Neural cell (in vitro differentiated cells): ENCODE measurements around the gene ENOX1. TPM values are rescaled to one million over a fixed set of nuclear protein-coding genes. Genes with fewer than 3 reads are reported as not detected.

Source experiments
- H2AFZ ChIP-seq: fragments of 200-600, 300-800 bp; sonication (generic), shearing (Covaris generic); 2 replicates; pipeline ENCODE4 v1.6.0; 2014; ENCODE audit warnings: low read depth, mild to moderate bottlenecking, antibody characterized with exemption, low read length, moderate library complexity
- H3F3A ChIP-seq: fragments of 200-600 bp; shearing (Covaris generic); 2 replicates; pipeline ENCODE4 v1.6.1; 2016; ENCODE audit warnings: mild to moderate bottlenecking, moderate library complexity, mixed read lengths, antibody characterized with exemption, low read length; ENCODE audit not compliant: insufficient read depth, poor library complexity, severe bottlenecking
- H3K27ac ChIP-seq: fragments of 200-600, 300-800 bp; sonication (generic), shearing (Covaris generic); 2 replicates; pipeline ENCODE4 v1.5.1; 2014; ENCODE audit warnings: mild to moderate bottlenecking, low read length, moderate library complexity
- H3K27me3 ChIP-seq: fragments of 300-800, 200-600 bp; sonication (generic), shearing (Covaris generic); 2 replicates; pipeline ENCODE4 v1.6.0; 2014; ENCODE audit warnings: mild to moderate bottlenecking, low read depth, low read length, moderate library complexity; ENCODE audit not compliant: insufficient read depth
- H3K36me3 ChIP-seq: fragments of 300-800, 200-600 bp; sonication (generic), shearing (Covaris generic); 2 replicates; pipeline ENCODE4 v1.5.1; 2014; ENCODE audit warnings: mild to moderate bottlenecking, antibody characterized with exemption, low read length, moderate library complexity; ENCODE audit not compliant: insufficient read depth
- H3K4me2 ChIP-seq: fragments of 300-800, 200-600 bp; sonication (generic), shearing (Covaris generic); 2 replicates; pipeline ENCODE4 v1.6.0; 2014; ENCODE audit warnings: mild to moderate bottlenecking, low read length
- H3K4me3 ChIP-seq: fragments of 300-800, 200-600 bp; sonication (generic), shearing (Covaris generic); 2 replicates; pipeline ENCODE4 v1.5.1; 2014; ENCODE audit warnings: mild to moderate bottlenecking, low read length, moderate library complexity
- H3K79me2 ChIP-seq: fragments of 200-600 bp; shearing (Covaris generic); replicated peaks from 2 replicates; pipeline ENCODE4 v1.6.0; 2014; ENCODE audit warnings: mild to moderate bottlenecking, low read length, moderate library complexity; ENCODE audit not compliant: insufficient read depth
- H3K9ac ChIP-seq: fragments of 300-800, 200-600 bp; sonication (generic), shearing (Covaris generic); 2 replicates; pipeline ENCODE4 v1.6.1; 2016; ENCODE audit warnings: mild to moderate bottlenecking, low read length, mixed read lengths
- H3K9me2 ChIP-seq: fragments of 200-600 bp; shearing (Covaris generic); 2 replicates; pipeline ENCODE4 v1.6.1; 2016; ENCODE audit warnings: mild to moderate bottlenecking, low read length, mixed read lengths; ENCODE audit not compliant: insufficient read depth
- H3K9me3 ChIP-seq: fragments of 200-600, 300-800 bp; sonication (generic), shearing (Covaris generic); 2 replicates; pipeline ENCODE4 v1.6.1; 2016; ENCODE audit warnings: mild to moderate bottlenecking, mixed run types, low read length, moderate library complexity, mixed read lengths
- H4K20me1 ChIP-seq: fragments of 200-600 bp; shearing (Covaris generic); 2 replicates; pipeline ENCODE4 v1.6.1; 2016; ENCODE audit warnings: mild to moderate bottlenecking, mixed run types; ENCODE audit not compliant: insufficient read depth
- EP300 ChIP-seq: fragments of 450-650 bp; conservative IDR thresholded peaks from 2 replicates; pipeline ENCODE4 v1.6.1; 2014; ENCODE audit warnings: antibody characterized with exemption, mild to moderate bottlenecking, moderate library complexity; ENCODE audit not compliant: poor library complexity, severe bottlenecking
- EZH2 ChIP-seq: fragments of 200-600, 300-800 bp; shearing (Covaris generic), sonication (generic); IDR thresholded peaks from 2 replicates; pipeline ENCODE4 v1.6.1; 2014; ENCODE audit warnings: antibody characterized with exemption, low read length, borderline replicate concordance, mild to moderate bottlenecking; ENCODE audit not compliant: insufficient read depth, poor library complexity, severe bottlenecking
- MXI1 ChIP-seq: fragments of 450-650 bp; conservative IDR thresholded peaks from 2 replicates; pipeline ENCODE4 v1.6.1; 2014; ENCODE audit warnings: antibody characterized with exemption, mild to moderate bottlenecking; ENCODE audit not compliant: poor library complexity, severe bottlenecking
- POLR2AphosphoS5 ChIP-seq: IDR thresholded peaks from 2 replicates; pipeline ENCODE4 v1.6.1; 2012
- RAD21 ChIP-seq: fragments of 450-650 bp; conservative IDR thresholded peaks from 2 replicates; pipeline ENCODE4 v1.6.1; 2014; ENCODE audit warnings: antibody characterized with exemption, mild to moderate bottlenecking, moderate library complexity
- REST ChIP-seq: IDR thresholded peaks from 2 replicates; pipeline ENCODE4 v1.6.1; 2012; ENCODE audit warnings: borderline replicate concordance
- SMC3 ChIP-seq: fragments of 450-650 bp; conservative IDR thresholded peaks from 2 replicates; pipeline ENCODE4 v1.6.1; 2014; ENCODE audit warnings: antibody characterized with exemption, mild to moderate bottlenecking, moderate library complexity; ENCODE audit not compliant: poor library complexity
- TAF1 ChIP-seq: IDR thresholded peaks from 2 replicates; pipeline ENCODE4 v1.6.1; 2012; ENCODE audit warnings: low read depth
- polyA plus RNA-seq: library from polyadenylated mRNA; depleted of rRNA; stranded (reverse); fragments of >200 nt; gene quantifications from 2 replicates; pipeline ENCODE4 v1.2.3, GENCODE V29; 2014
- TF ChIP-seq, protein P1 (sequence below): fragments of 450-650 bp; IDR thresholded peaks from 2 replicates; pipeline ENCODE4 v1.5.1; 2014; ENCODE audit warnings: antibody characterized with exemption, mild to moderate bottlenecking, moderate library complexity; ENCODE audit not compliant: poor library complexity, severe bottlenecking

ENOX1 gene
- polyA plus RNA-seq, 1 donor from 2014 or later: 42.6 TPM

GRCh38 chr13:43611281-43612273 lies 175.2 kb downstream of the ENOX1 start:
- Histone ChIP-seq H3K9me3 (no peaks in the 10 kb centered on the region), H3K4me2 (no peak overlapping the region), H3F3A (no peaks in the 10 kb centered on the region), H3K36me3 (no peaks in the 10 kb centered on the region), H3K4me3 (no peak overlapping the region), H3K79me2 (no peaks in the 10 kb centered on the region), H2AFZ (no peak overlapping the region), H3K9ac (no peak overlapping the region), H3K27ac (no peak overlapping the region), H3K9me2 (no peaks in the 10 kb centered on the region), H4K20me1 (no peaks in the 10 kb centered on the region), H3K27me3 (no peaks in the 10 kb centered on the region)
- no peak for TF ChIP-seq SMC3
- TF ChIP-seq RAD21: no peak
- no peak for TF ChIP-seq TAF1
- TF ChIP-seq, protein P1, sequence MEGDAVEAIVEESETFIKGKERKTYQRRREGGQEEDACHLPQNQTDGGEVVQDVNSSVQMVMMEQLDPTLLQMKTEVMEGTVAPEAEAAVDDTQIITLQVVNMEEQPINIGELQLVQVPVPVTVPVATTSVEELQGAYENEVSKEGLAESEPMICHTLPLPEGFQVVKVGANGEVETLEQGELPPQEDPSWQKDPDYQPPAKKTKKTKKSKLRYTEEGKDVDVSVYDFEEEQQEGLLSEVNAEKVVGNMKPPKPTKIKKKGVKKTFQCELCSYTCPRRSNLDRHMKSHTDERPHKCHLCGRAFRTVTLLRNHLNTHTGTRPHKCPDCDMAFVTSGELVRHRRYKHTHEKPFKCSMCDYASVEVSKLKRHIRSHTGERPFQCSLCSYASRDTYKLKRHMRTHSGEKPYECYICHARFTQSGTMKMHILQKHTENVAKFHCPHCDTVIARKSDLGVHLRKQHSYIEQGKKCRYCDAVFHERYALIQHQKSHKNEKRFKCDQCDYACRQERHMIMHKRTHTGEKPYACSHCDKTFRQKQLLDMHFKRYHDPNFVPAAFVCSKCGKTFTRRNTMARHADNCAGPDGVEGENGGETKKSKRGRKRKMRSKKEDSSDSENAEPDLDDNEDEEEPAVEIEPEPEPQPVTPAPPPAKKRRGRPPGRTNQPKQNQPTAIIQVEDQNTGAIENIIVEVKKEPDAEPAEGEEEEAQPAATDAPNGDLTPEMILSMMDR: no peak
- no peak for TF ChIP-seq POLR2AphosphoS5
- no peak for TF ChIP-seq EP300
- TF ChIP-seq REST: no peak
- no peak for TF ChIP-seq EZH2
- TF ChIP-seq MXI1: no peak

DNA sequence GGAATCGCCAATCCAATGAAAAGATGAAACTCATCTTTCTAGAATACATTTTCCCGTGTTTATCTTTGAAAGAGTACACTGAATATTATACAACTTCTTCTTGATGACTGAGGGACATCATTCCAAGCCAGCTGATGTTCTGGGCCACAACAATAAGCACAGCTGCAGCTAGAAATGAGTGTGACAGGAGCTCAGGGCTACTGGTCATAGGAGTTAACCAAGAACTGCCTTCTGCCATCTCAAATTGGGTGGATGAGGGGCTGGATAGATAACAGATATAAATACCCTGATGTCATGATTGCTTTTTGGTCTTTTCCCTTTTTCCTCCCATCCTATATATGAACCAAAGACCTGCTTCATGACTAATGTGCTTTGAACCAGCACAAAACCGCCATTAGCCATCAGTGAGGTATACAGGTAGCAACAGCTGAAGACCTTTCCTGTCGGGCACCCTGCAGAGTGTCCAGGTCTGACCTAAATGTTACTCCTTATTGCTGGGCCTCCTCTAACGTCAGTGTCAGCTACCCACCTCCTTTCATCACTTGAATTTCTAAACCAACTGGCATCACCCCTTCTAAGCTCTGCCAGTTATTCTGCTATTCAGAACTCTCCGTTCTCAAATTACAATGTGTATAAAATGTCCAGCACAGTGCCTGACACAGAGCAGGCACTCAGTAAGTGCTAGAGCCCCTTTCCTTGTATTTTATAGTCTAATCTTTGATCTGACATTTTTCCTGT lies 178.2 kb downstream of the ENOX1 start:
- no peaks in the 10 kb centered on the region for H3K9me3 ChIP-seq
- H3F3A ChIP-seq: no peaks in the 10 kb centered on the region
- TF ChIP-seq MXI1: no peak
- no peak for TF ChIP-seq SMC3
- TF ChIP-seq TAF1: no peak
- TF ChIP-seq, protein P1: no peak
- TF ChIP-seq POLR2AphosphoS5: no peak
- no peak for TF ChIP-seq EP300
- no peak for TF ChIP-seq REST
- no peak for TF ChIP-seq RAD21
- no peak for TF ChIP-seq EZH2
- no peak overlapping the region for H3K4me3 ChIP-seq
- no peak overlapping the region for H2AFZ ChIP-seq
- no peak overlapping the region for H3K9ac ChIP-seq
- no peak overlapping the region for H3K27ac ChIP-seq
- H3K4me2 ChIP-seq: no peak overlapping the region
- no peaks in the 10 kb centered on the region for H3K79me2 ChIP-seq
- H3K36me3 ChIP-seq: no peaks in the 10 kb centered on the region
- no peaks in the 10 kb centered on the region for H3K27me3 ChIP-seq
- H3K9me2 ChIP-seq: no peaks in the 10 kb centered on the region
- no peaks in the 10 kb centered on the region for H4K20me1 ChIP-seq
